Measurements from ENCODE around the gene PPARGC1A.

Gene PPARGC1A

GRCh38 chr4:23889814-23890341 is at the start of gene PPARGC1A:
PPARGC1A (minus strand) TSS chr4:23890047; CDS start chr4:23889957, 90 bp downstream.
- TF ChIP-seq CTCF (conservative IDR thresholded peaks at IDR 0.05; ENCODE audit: low read depth, low read length) = no peak
- H3K4me3 ChIP-seq (ENCODE audit: low read depth, low read length) = peak within 1 kb of the TSS; percentile 44
- peak; percentile 39 for DNase-seq (ENCODE audit: low read depth)

DNA sequence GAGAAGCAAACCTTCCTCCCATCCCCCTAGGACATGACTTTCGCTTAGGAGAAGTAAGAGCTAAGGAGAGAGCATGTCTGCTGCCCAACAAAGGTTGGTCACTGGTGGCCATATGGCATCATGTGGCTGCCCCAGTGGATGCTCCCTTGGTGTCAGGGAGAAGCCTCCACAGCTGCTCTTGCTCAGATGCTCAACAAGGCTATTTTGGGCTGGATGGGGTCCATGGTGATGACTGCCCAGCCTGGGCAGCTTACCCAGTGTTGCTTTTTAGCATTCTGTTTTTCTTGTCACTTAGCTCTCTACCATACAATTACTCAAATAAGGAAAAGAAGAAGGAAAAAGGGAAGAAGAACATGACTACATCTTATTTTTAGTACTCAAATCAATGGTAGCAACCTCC is 48.9 kb upstream of the PPARGC1A start:
- TF ChIP-seq CTCF (conservative IDR thresholded peaks at IDR 0.05; ENCODE audit: low read depth, low read length) = no peak
- DNase-seq (ENCODE audit: low read depth) = no peak
- no peak overlapping the region for H3K4me3 ChIP-seq (ENCODE audit: low read depth, low read length)

DNA sequence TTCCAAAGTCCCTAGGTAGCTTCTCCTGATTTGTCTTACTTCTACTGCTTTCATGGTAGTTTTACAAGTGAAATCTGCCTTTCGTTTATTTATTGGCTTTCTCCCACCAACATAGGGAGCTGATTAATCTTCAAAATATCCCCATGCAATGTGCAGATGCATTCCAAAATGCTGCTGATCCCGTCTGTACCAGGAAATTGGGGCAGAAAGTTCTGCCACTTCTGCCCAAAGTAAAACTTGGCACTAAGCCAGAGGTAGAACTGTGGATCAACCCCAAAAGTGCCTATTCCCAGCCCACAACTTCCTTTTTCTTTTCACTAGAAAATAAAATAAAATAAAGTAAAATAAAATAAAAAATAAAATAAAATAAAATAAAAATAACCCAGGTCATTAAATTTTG is 47.3 kb upstream of the PPARGC1A start:
- no peak overlapping the region for H3K4me3 ChIP-seq (ENCODE audit: low read depth, low read length)
- peak; percentile 26 for DNase-seq (ENCODE audit: low read depth)
- no peak for TF ChIP-seq CTCF (conservative IDR thresholded peaks at IDR 0.05; ENCODE audit: low read depth, low read length)

DNA sequence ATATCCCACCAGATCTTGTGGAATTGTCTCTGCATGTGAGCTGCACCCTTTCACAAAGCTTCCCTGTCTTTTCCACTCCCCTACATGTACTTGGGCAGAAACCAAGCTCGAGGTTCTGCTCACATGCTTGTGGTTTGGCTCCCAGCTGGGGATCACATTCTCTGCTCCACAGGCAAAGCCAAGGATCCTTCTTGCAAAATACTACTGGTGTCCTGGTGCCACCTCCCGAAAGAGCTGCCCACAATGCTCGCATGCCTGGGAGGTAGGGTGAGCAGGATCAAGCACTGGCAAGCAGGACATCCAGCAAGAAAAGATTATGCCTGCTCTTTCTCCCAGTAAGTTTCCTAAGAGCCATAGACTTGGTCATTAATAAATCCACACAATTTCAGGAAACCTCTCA is 45.1 kb upstream of the PPARGC1A start:
- TF ChIP-seq CTCF (conservative IDR thresholded peaks at IDR 0.05; ENCODE audit: low read depth, low read length) = no peak
- DNase-seq (ENCODE audit: low read depth) = peak; percentile 97
- H3K4me3 ChIP-seq (ENCODE audit: low read depth, low read length) = no peak overlapping the region

- no peak overlapping the region for H3K4me3 ChIP-seq (ENCODE audit: low read depth, low read length)
- DNase-seq (ENCODE audit: low read depth) = peak; percentile 17
- peak; percentile 23 for TF ChIP-seq CTCF (conservative IDR thresholded peaks at IDR 0.05; ENCODE audit: low read depth, low read length)
Observed at GRCh38 chr4:23934223-23934622, 44.4 kb upstream of the PPARGC1A start.

GRCh38 chr4:23932901-23933308 is 43.1 kb upstream of the PPARGC1A start:
- TF ChIP-seq CTCF (conservative IDR thresholded peaks at IDR 0.05; ENCODE audit: low read depth, low read length) = peak; percentile 58
- DNase-seq (ENCODE audit: low read depth) = peak; percentile 37
- H3K4me3 ChIP-seq (ENCODE audit: low read depth, low read length) = no peak overlapping the region

DNA sequence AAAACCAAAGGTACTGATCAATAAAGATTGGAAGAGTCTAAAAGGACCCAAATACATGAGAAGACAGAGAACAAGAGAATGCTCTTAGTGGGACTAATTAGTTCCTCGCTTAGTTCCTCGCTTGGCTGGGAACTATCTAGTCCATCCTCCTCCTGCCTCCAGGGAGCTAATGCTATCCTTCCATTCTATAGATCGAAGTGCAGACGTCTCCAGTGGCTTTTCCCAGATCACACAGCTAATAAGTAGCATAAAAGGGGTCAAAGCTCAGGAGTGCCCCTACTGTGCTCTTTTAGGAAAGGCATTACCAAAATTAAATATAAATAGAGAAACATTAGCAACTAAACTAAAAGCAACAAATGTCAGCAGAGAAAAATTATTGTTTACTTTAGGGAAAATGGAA is 42.3 kb upstream of the PPARGC1A start:
- no peak overlapping the region for H3K4me3 ChIP-seq (ENCODE audit: low read depth, low read length)
- no peak for DNase-seq (ENCODE audit: low read depth)
- TF ChIP-seq CTCF (conservative IDR thresholded peaks at IDR 0.05; ENCODE audit: low read depth, low read length) = no peak

Data from choroid plexus epithelial cell (primary cell).